ENCODE data around the gene MAZ.

GRCh38 chr16:29831490-29831889 is 25.2 kb downstream of the MAZ start:
- TF ChIP-seq YY1 (IDR thresholded peaks at IDR 0.05; ENCODE audit: low read depth), result no peak
- TF ChIP-seq MAX (IDR thresholded peaks at IDR 0.05; ENCODE audit: low read depth), result no peak
- no peak for TF ChIP-seq NFIC (IDR thresholded peaks at IDR 0.05; ENCODE audit: borderline replicate concordance)
- no peak for TF ChIP-seq TEAD4 (IDR thresholded peaks at IDR 0.05; ENCODE audit: borderline replicate concordance, insufficient read depth)
